Neural crest cell (in vitro differentiated cells): Measurements from ENCODE around the gene RPS6KL1. TPM values are rescaled to one million over a fixed set of nuclear protein-coding genes. Genes with fewer than 3 reads are reported as not detected.
A peak's percentile ranks its signal among the peaks of the same experiment; 100 is the strongest.

Source experiments
- DNase-seq: peaks from one replicate; pipeline ENCODE4 v3.0.0; 2021; ENCODE audit warnings: low read depth, mixed read lengths, low spot score
- H3K27ac Mint-ChIP-seq: one replicate; pipeline ENCODE4 v1.8.0; 2021; ENCODE audit warnings: mild to moderate bottlenecking, mixed read lengths; ENCODE audit not compliant: unreplicated experiment
- H3K27me3 Mint-ChIP-seq: 2 replicates; pipeline ENCODE4 v1.8.0; 2021; ENCODE audit warnings: low read depth, mild to moderate bottlenecking, mixed read lengths
- H3K36me3 Mint-ChIP-seq: 2 replicates; pipeline ENCODE4 v1.8.0; 2021; ENCODE audit warnings: low read depth, mild to moderate bottlenecking, mixed read lengths
- H3K4me1 Mint-ChIP-seq: 2 replicates; pipeline ENCODE4 v1.8.0; 2021; ENCODE audit warnings: mixed read lengths
- H3K4me3 Mint-ChIP-seq: one replicate; pipeline ENCODE4 v1.8.0; 2021; ENCODE audit warnings: mild to moderate bottlenecking, mixed read lengths
- H3K9me3 Mint-ChIP-seq: 2 replicates; pipeline ENCODE4 v1.8.0; 2021; ENCODE audit warnings: mixed read lengths
- CTCF ChIP-seq: fragments of 200-600 bp; sonication (generic); conservative IDR thresholded peaks from 2 replicates; pipeline ENCODE4 v1.5.0; 2021; ENCODE audit warnings: antibody characterized with exemption, mild to moderate bottlenecking
- total RNA-seq: library from RNA; stranded (reverse); gene quantifications from 2 replicates; pipeline ENCODE4 v1.2.1, GENCODE V29; 2021

Gene RPS6KL1
- total RNA-seq, 1 donor from 2014 or later: 13.9 TPM

GRCh38 chr14:74920281-74920680 lies 2.8 kb downstream of the RPS6KL1 start:
- H3K27me3 Mint-ChIP-seq: peaks cover 13% of the 10 kb centered on the region
- H3K36me3 Mint-ChIP-seq: no peaks in the 10 kb centered on the region
- H3K4me3 Mint-ChIP-seq: no peak overlapping the region
- no peaks in the 10 kb centered on the region for H3K9me3 Mint-ChIP-seq
- TF ChIP-seq CTCF: no peak
- DNase-seq: no peak
- H3K27ac Mint-ChIP-seq: no peak overlapping the region
- H3K4me1 Mint-ChIP-seq: peaks cover 10% of the 10 kb centered on the region

- no peak overlapping the region for H3K4me3 Mint-ChIP-seq
Measured at GRCh38 chr14:74919421-74920165, 3.5 kb downstream of the RPS6KL1 start.

GRCh38 chr14:74918380-74918779 lies 4.7 kb downstream of the RPS6KL1 start:
- TF ChIP-seq CTCF: no peak
- no peaks in the 10 kb centered on the region for H3K36me3 Mint-ChIP-seq
- no peak overlapping the region for H3K4me3 Mint-ChIP-seq
- DNase-seq: no peak
- peaks cover under 1% of the 10 kb centered on the region for H3K27me3 Mint-ChIP-seq
- H3K4me1 Mint-ChIP-seq: peaks cover 14% of the 10 kb centered on the region
- no peak overlapping the region for H3K27ac Mint-ChIP-seq
- H3K9me3 Mint-ChIP-seq: no peaks in the 10 kb centered on the region

More at GRCh38 chr14:74919421-74920165, 3.5 kb downstream of the RPS6KL1 start:
- H3K27me3 Mint-ChIP-seq: peaks cover 6% of the 10 kb centered on the region
- H3K27ac Mint-ChIP-seq: peak overlapping the region; percentile 71
- no peaks in the 10 kb centered on the region for H3K9me3 Mint-ChIP-seq
- no peak for TF ChIP-seq CTCF
- peaks cover 10% of the 10 kb centered on the region for H3K4me1 Mint-ChIP-seq
- H3K36me3 Mint-ChIP-seq: no peaks in the 10 kb centered on the region
- DNase-seq: no peak

- TF ChIP-seq CTCF: no peak
- Mint-ChIP-seq H3K36me3 (no peaks in the 10 kb centered on the region), H3K27ac (peak overlapping the region; percentile 79), H3K27me3 (no peaks in the 10 kb centered on the region), H3K4me1 (peaks cover 14% of the 10 kb centered on the region), H3K9me3 (no peaks in the 10 kb centered on the region), H3K4me3 (peak overlapping the region; percentile 49)
- DNase-seq: no peak
Measured at GRCh38 chr14:74917646-74918081, 5.4 kb downstream of the RPS6KL1 start.

- no peaks in the 10 kb centered on the region for H3K27me3 Mint-ChIP-seq
- peak overlapping the region; percentile 49 for H3K4me3 Mint-ChIP-seq
- peaks cover 9% of the 10 kb centered on the region for H3K4me1 Mint-ChIP-seq
- peak overlapping the region; percentile 79 for H3K27ac Mint-ChIP-seq
- no peak for DNase-seq
- no peaks in the 10 kb centered on the region for H3K9me3 Mint-ChIP-seq
- no peaks in the 10 kb centered on the region for H3K36me3 Mint-ChIP-seq
- no peak for TF ChIP-seq CTCF
Measured at GRCh38 chr14:74917178-74917543, 5.9 kb downstream of the RPS6KL1 start.
